Measurements from ENCODE around the gene NR1H4.

- no peak for TF ChIP-seq YY1 (IDR thresholded peaks at IDR 0.05; ENCODE audit: insufficient read depth, insufficient read length)
- TF ChIP-seq ZNF274 (IDR thresholded peaks at IDR 0.05; ENCODE audit: low read depth, low read length): no peak
These were observed 46.5 kb downstream of the NR1H4 start for GRCh38 chr12:100520048-100520769.
